Neural cell (in vitro differentiated cells): Measurements from ENCODE around the gene CXCL13. TPM values are rescaled to one million over a fixed set of nuclear protein-coding genes. Genes with fewer than 3 reads are reported as not detected.

Source experiments
- H2AFZ ChIP-seq: fragments of 200-600, 300-800 bp; sonication (generic), shearing (Covaris generic); 2 replicates; pipeline ENCODE4 v1.6.0; 2014; ENCODE audit warnings: low read depth, mild to moderate bottlenecking, antibody characterized with exemption, low read length, moderate library complexity
- H3F3A ChIP-seq: fragments of 200-600 bp; shearing (Covaris generic); 2 replicates; pipeline ENCODE4 v1.6.1; 2016; ENCODE audit warnings: mild to moderate bottlenecking, moderate library complexity, mixed read lengths, antibody characterized with exemption, low read length; ENCODE audit not compliant: insufficient read depth, poor library complexity, severe bottlenecking
- H3K27ac ChIP-seq: fragments of 200-600, 300-800 bp; sonication (generic), shearing (Covaris generic); 2 replicates; pipeline ENCODE4 v1.5.1; 2014; ENCODE audit warnings: mild to moderate bottlenecking, low read length, moderate library complexity
- H3K27me3 ChIP-seq: fragments of 300-800, 200-600 bp; sonication (generic), shearing (Covaris generic); 2 replicates; pipeline ENCODE4 v1.6.0; 2014; ENCODE audit warnings: mild to moderate bottlenecking, low read depth, low read length, moderate library complexity; ENCODE audit not compliant: insufficient read depth
- H3K36me3 ChIP-seq: fragments of 300-800, 200-600 bp; sonication (generic), shearing (Covaris generic); 2 replicates; pipeline ENCODE4 v1.5.1; 2014; ENCODE audit warnings: mild to moderate bottlenecking, antibody characterized with exemption, low read length, moderate library complexity; ENCODE audit not compliant: insufficient read depth
- H3K4me2 ChIP-seq: fragments of 300-800, 200-600 bp; sonication (generic), shearing (Covaris generic); 2 replicates; pipeline ENCODE4 v1.6.0; 2014; ENCODE audit warnings: mild to moderate bottlenecking, low read length
- H3K4me3 ChIP-seq: fragments of 300-800, 200-600 bp; sonication (generic), shearing (Covaris generic); 2 replicates; pipeline ENCODE4 v1.5.1; 2014; ENCODE audit warnings: mild to moderate bottlenecking, low read length, moderate library complexity
- H3K79me2 ChIP-seq: fragments of 200-600 bp; shearing (Covaris generic); replicated peaks from 2 replicates; pipeline ENCODE4 v1.6.0; 2014; ENCODE audit warnings: mild to moderate bottlenecking, low read length, moderate library complexity; ENCODE audit not compliant: insufficient read depth
- H3K9ac ChIP-seq: fragments of 300-800, 200-600 bp; sonication (generic), shearing (Covaris generic); 2 replicates; pipeline ENCODE4 v1.6.1; 2016; ENCODE audit warnings: mild to moderate bottlenecking, low read length, mixed read lengths
- H3K9me2 ChIP-seq: fragments of 200-600 bp; shearing (Covaris generic); 2 replicates; pipeline ENCODE4 v1.6.1; 2016; ENCODE audit warnings: mild to moderate bottlenecking, low read length, mixed read lengths; ENCODE audit not compliant: insufficient read depth
- H3K9me3 ChIP-seq: fragments of 200-600, 300-800 bp; sonication (generic), shearing (Covaris generic); 2 replicates; pipeline ENCODE4 v1.6.1; 2016; ENCODE audit warnings: mild to moderate bottlenecking, mixed run types, low read length, moderate library complexity, mixed read lengths
- H4K20me1 ChIP-seq: fragments of 200-600 bp; shearing (Covaris generic); 2 replicates; pipeline ENCODE4 v1.6.1; 2016; ENCODE audit warnings: mild to moderate bottlenecking, mixed run types; ENCODE audit not compliant: insufficient read depth
- EP300 ChIP-seq: fragments of 450-650 bp; conservative IDR thresholded peaks from 2 replicates; pipeline ENCODE4 v1.6.1; 2014; ENCODE audit warnings: antibody characterized with exemption, mild to moderate bottlenecking, moderate library complexity; ENCODE audit not compliant: poor library complexity, severe bottlenecking
- EZH2 ChIP-seq: fragments of 200-600, 300-800 bp; shearing (Covaris generic), sonication (generic); IDR thresholded peaks from 2 replicates; pipeline ENCODE4 v1.6.1; 2014; ENCODE audit warnings: antibody characterized with exemption, low read length, borderline replicate concordance, mild to moderate bottlenecking; ENCODE audit not compliant: insufficient read depth, poor library complexity, severe bottlenecking
- MXI1 ChIP-seq: fragments of 450-650 bp; conservative IDR thresholded peaks from 2 replicates; pipeline ENCODE4 v1.6.1; 2014; ENCODE audit warnings: antibody characterized with exemption, mild to moderate bottlenecking; ENCODE audit not compliant: poor library complexity, severe bottlenecking
- POLR2AphosphoS5 ChIP-seq: IDR thresholded peaks from 2 replicates; pipeline ENCODE4 v1.6.1; 2012
- RAD21 ChIP-seq: fragments of 450-650 bp; conservative IDR thresholded peaks from 2 replicates; pipeline ENCODE4 v1.6.1; 2014; ENCODE audit warnings: antibody characterized with exemption, mild to moderate bottlenecking, moderate library complexity
- SMC3 ChIP-seq: fragments of 450-650 bp; conservative IDR thresholded peaks from 2 replicates; pipeline ENCODE4 v1.6.1; 2014; ENCODE audit warnings: antibody characterized with exemption, mild to moderate bottlenecking, moderate library complexity; ENCODE audit not compliant: poor library complexity
- TAF1 ChIP-seq: IDR thresholded peaks from 2 replicates; pipeline ENCODE4 v1.6.1; 2012; ENCODE audit warnings: low read depth
- polyA plus RNA-seq: library from polyadenylated mRNA; depleted of rRNA; stranded (reverse); fragments of >200 nt; gene quantifications from 2 replicates; pipeline ENCODE4 v1.2.3, GENCODE V29; 2014
- TF ChIP-seq, protein P1 (sequence below): fragments of 450-650 bp; IDR thresholded peaks from 2 replicates; pipeline ENCODE4 v1.5.1; 2014; ENCODE audit warnings: antibody characterized with exemption, mild to moderate bottlenecking, moderate library complexity; ENCODE audit not compliant: poor library complexity, severe bottlenecking
- TF ChIP-seq, protein P2 (sequence below): IDR thresholded peaks from 2 replicates; pipeline ENCODE4 v1.6.1; 2012; ENCODE audit warnings: borderline replicate concordance

CXCL13 gene
- polyA plus RNA-seq, 1 donor from 2014 or later = not detected

DNA sequence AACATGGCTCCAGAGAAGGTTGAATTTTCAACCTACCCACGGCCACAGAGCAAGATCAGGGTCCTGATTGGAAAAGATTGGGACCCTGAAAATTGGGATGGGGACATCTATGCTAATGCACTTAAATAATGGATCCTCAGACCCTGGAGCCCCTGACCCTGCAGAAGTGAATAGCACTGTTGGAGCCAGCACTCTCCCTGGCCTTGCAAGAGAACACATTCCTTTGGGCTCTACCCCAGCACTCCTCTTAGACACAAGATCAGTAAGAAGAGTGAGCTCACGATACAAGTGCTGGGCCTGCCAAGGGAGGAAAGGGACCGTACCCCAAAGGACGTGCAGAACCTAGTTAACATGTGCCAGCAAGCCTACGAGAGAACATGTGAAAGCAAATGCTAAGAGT, 19.9 kb downstream of the CXCL13 start:
- no peaks in the 10 kb centered on the region for H3K36me3 ChIP-seq
- no peak overlapping the region for H2AFZ ChIP-seq

DNA sequence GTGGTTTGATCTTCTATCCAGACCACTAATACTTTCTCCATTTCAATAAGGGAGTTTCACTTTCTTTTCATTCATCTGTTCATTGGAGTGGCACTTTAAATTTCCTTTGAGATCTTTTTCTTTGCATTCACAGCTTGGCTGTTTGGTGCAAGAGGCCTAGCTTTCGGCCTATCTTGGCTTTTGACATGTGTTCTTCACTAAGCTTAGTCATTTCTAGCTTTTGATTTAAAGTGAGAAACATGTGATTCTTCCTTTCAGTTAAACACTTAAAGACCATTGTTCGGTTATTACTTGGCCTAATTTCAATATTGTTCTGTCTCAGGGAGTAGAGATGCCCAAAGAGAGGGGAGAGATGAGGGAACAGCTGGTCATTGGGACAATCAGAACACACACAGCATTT, 24.3 kb downstream of the CXCL13 start:
- Histone ChIP-seq H3K27ac (no peak overlapping the region), H3K4me2 (no peak overlapping the region), H3K27me3 (no peaks in the 10 kb centered on the region), H3F3A (no peaks in the 10 kb centered on the region), H3K9me2 (no peaks in the 10 kb centered on the region), H4K20me1 (no peaks in the 10 kb centered on the region), H3K9me3 (no peaks in the 10 kb centered on the region), H3K36me3 (no peaks in the 10 kb centered on the region), H3K4me3 (no peak overlapping the region), H3K9ac (no peak overlapping the region), H2AFZ (no peak overlapping the region), H3K79me2 (no peaks in the 10 kb centered on the region)
- no peak for TF ChIP-seq MXI1
- TF ChIP-seq, protein P1, sequence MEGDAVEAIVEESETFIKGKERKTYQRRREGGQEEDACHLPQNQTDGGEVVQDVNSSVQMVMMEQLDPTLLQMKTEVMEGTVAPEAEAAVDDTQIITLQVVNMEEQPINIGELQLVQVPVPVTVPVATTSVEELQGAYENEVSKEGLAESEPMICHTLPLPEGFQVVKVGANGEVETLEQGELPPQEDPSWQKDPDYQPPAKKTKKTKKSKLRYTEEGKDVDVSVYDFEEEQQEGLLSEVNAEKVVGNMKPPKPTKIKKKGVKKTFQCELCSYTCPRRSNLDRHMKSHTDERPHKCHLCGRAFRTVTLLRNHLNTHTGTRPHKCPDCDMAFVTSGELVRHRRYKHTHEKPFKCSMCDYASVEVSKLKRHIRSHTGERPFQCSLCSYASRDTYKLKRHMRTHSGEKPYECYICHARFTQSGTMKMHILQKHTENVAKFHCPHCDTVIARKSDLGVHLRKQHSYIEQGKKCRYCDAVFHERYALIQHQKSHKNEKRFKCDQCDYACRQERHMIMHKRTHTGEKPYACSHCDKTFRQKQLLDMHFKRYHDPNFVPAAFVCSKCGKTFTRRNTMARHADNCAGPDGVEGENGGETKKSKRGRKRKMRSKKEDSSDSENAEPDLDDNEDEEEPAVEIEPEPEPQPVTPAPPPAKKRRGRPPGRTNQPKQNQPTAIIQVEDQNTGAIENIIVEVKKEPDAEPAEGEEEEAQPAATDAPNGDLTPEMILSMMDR = no peak
- TF ChIP-seq EZH2 = no peak
- TF ChIP-seq, protein P2, sequence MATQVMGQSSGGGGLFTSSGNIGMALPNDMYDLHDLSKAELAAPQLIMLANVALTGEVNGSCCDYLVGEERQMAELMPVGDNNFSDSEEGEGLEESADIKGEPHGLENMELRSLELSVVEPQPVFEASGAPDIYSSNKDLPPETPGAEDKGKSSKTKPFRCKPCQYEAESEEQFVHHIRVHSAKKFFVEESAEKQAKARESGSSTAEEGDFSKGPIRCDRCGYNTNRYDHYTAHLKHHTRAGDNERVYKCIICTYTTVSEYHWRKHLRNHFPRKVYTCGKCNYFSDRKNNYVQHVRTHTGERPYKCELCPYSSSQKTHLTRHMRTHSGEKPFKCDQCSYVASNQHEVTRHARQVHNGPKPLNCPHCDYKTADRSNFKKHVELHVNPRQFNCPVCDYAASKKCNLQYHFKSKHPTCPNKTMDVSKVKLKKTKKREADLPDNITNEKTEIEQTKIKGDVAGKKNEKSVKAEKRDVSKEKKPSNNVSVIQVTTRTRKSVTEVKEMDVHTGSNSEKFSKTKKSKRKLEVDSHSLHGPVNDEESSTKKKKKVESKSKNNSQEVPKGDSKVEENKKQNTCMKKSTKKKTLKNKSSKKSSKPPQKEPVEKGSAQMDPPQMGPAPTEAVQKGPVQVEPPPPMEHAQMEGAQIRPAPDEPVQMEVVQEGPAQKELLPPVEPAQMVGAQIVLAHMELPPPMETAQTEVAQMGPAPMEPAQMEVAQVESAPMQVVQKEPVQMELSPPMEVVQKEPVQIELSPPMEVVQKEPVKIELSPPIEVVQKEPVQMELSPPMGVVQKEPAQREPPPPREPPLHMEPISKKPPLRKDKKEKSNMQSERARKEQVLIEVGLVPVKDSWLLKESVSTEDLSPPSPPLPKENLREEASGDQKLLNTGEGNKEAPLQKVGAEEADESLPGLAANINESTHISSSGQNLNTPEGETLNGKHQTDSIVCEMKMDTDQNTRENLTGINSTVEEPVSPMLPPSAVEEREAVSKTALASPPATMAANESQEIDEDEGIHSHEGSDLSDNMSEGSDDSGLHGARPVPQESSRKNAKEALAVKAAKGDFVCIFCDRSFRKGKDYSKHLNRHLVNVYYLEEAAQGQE = no peak
- no peak for TF ChIP-seq POLR2AphosphoS5
- TF ChIP-seq TAF1 = no peak
- TF ChIP-seq SMC3 = no peak
- no peak for TF ChIP-seq RAD21
- no peak for TF ChIP-seq EP300

More for the DNA sequence above, 19.9 kb downstream of the CXCL13 start:
- TF ChIP-seq, protein P1 = no peak
- TF ChIP-seq TAF1 (no peak), MXI1 (no peak), EZH2 (no peak), SMC3 (no peak), RAD21 (no peak), EP300 (no peak), POLR2AphosphoS5 (no peak)
- TF ChIP-seq, protein P2 = no peak
- Histone ChIP-seq H4K20me1 (no peaks in the 10 kb centered on the region), H3K4me3 (no peak overlapping the region), H3K9ac (no peak overlapping the region), H3K4me2 (no peak overlapping the region), H3K9me3 (no peaks in the 10 kb centered on the region), H3K27me3 (no peaks in the 10 kb centered on the region), H3K27ac (no peak overlapping the region), H3K9me2 (no peaks in the 10 kb centered on the region), H3K79me2 (no peaks in the 10 kb centered on the region), H3F3A (no peaks in the 10 kb centered on the region)
